Activated CD4-positive, alpha-beta T cell treated with anti-CD3 and anti-CD28 coated beads, Interleukin-2, Interleukin-4, amounts not matched to agents 100 ng/mL and 50 ng/mL, durations not matched to agents 16 hours and 8 hours (primary cell): ENCODE results near the gene PDE7B.
A peak's percentile ranks its signal among the peaks of the same experiment; 100 is the strongest.
"Not testable (repeated sequence)": the region's sequence is repeated elsewhere in the genome, so short reads cannot be mapped to it uniquely, and the experiment has no call there.

Experiments used
- DNase-seq: peaks from one replicate; pipeline ENCODE4 v3.0.0-alpha.2; 2020; ENCODE audit warnings: low spot score

The PDE7B gene

GRCh38 chr6:135850882-135851281 lies 619 bp upstream of the PDE7B start:
- DNase-seq: no peak

GRCh38 chr6:135852746-135853145 lies 1.2 kb downstream of the PDE7B start:
- DNase-seq: no peak

GRCh38 chr6:135853227-135853626 lies 1.7 kb downstream of the PDE7B start:
- DNase-seq: no peak

GRCh38 chr6:135853986-135854385 lies 2.5 kb downstream of the PDE7B start:
- no peak for DNase-seq

GRCh38 chr6:135854799-135855198 lies 3.3 kb downstream of the PDE7B start:
- peak; percentile 13 for DNase-seq

DNA sequence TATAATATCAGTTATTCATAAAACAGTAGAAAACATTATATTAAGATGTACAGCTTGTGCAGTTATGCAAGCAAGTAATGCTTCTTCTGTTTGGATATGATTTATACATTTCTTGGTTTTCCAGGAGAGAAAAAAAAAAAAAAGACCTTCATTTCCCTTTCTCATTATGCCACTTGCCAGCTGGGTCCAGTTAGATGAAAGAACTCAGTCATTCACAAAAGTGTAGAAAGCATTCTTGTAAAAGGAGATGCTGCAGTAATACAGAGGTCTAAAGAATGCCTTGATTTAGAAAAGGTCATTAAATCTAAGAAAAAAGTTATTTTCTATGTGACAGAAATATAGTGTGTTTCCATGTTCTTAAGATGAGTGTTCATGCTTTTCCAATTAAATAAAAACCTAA lies 7.4 kb downstream of the PDE7B start:
- no peak for DNase-seq

- no peak for DNase-seq
Observed at GRCh38 chr6:135860361-135860760, 8.9 kb downstream of the PDE7B start.

DNA sequence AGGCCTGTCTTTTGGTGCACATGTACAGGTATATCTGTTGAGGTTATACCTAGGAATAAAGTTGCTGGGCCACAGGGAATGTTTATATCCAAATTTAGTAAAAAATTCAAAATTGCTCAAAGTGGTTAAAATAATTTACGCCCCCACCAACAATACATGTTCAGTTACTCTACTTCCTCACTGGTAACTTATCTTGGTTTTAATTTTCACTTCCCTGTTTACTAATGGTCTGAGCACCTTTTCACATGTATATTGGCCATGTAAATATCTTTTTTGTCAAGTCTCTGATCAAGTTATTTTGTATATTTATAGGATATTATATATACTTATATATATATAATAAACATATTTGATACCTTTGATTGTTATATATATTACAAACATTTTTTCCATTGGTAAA lies 9.7 kb downstream of the PDE7B start:
- DNase-seq: no peak

DNA sequence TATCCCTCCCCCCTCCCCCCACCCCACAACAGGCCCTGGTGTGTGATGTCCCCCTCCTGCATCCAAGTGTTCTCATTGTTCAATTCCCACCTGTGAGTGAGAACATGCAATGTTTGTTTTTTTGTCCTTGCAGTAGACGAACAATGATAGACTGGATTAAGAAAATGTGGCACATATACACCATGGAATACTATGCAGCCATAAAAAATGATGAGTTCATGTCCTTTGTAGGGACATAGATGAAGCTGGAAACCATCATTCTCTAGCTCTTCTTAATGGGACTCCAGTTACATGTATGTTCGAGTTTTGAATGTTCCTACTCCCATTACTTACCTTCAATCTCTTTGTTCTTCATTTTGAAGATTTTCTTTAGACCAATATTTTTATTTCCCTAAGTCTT lies 13.4 kb downstream of the PDE7B start:
- DNase-seq: not testable (repeated sequence)

GRCh38 chr6:135866445-135867123 lies 15.1 kb downstream of the PDE7B start:
- no peak for DNase-seq

- no peak for DNase-seq
Observed at GRCh38 chr6:135867332-135867731, 15.8 kb downstream of the PDE7B start.

DNA sequence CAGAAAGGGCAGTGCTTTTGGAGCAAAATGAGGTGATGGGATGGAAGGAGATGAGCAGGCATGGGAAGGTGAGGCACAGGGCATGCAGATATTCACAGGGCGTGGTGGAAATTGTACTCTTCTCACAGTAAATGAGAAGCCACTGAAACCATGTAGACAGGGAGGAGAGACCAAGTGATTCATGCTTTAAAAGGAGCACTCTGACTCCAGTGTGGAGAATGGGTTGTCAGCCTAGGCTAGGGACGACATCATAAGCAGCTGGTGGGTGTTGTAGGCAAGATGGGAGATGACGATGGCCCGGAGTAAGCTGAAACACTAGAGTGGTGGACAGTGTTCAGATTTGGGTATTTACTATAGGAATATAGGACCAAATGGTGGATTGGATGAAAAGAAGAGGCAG lies 18.4 kb downstream of the PDE7B start:
- DNase-seq: no peak

DNA sequence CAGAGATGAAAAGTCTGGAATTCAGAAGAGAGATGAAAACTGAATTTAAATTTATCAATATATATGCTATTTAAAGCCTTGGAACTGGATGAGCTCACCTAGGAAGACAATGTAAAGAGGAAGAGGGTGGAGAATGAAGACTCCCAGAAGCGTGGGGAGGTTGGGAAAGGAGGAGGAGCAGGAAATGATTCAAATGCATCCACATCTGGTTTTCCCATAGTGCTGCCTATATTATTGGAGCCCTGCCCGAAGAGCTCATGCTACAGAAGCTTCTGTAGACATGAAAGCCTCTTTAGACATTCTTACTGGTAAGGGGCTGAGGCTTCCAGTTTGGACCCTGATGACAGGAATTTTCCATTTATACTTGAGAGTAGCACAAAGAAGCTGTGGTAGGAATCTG lies 19.2 kb downstream of the PDE7B start:
- DNase-seq: no peak

DNA sequence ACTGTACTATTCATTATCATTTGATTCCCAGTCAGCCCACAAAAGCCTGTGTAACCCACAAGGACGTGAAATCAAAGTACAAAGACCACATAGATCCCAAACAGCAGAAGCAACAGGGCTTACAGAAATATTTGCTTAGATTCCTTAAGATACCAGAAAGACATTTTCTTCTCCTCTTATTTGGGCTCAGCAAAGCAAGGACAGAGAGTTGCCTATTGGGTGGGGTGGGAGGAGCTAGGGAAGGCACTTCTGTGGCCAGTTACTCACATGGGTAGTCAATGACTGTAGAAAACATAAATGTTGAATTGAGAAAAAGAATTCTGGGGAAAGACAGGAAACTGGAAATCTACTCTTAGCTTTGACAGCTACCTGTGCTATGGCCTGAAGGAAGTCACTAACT lies 19.8 kb downstream of the PDE7B start:
- no peak for DNase-seq

GRCh38 chr6:135871878-135872277 lies 20.4 kb downstream of the PDE7B start:
- DNase-seq: no peak

DNA sequence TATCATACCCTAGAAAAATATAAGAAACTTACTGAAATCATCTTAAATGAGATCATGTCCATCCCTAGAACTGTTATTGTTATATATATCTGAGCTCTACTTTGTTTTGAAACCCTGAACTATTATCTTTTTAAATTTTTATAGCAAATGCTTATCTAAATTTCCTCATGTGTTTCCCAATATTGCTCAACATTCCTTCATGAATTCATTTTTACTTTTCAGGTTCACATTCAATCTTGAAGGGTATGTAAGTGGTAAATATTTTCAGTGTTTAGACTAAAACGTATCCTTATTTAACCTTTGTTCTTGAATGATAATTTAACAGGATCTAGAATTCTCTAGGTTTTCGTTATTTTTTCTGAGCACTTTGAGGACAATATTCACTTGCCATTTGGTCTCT lies 23.9 kb downstream of the PDE7B start:
- DNase-seq: no peak

GRCh38 chr6:135876058-135876457 lies 24.6 kb downstream of the PDE7B start:
- no peak for DNase-seq

GRCh38 chr6:135877666-135878065 lies 26.2 kb downstream of the PDE7B start:
- no peak for DNase-seq

GRCh38 chr6:135880066-135880972 lies 28.8 kb downstream of the PDE7B start:
- peak; percentile 70 for DNase-seq

GRCh38 chr6:135883045-135883444 lies 31.5 kb downstream of the PDE7B start:
- no peak for DNase-seq

DNA sequence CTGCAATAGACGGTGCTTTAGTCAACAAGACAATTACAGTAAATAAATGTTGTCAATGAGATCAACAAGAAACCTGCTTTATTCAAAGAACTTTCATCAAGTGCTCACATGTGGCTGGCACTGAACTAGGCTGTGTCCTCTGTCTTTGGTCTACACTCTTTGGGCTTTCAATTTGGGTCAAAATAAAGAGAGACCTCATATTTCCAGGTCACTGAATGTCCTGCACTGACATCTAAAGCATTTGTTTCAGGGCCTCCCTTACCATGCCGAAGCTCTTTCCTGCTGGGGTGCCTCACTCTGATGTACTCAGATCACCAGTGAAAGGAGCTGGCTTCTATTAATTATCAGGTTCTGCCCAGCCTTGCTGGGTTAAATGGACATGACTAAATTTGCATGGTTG lies 32.0 kb downstream of the PDE7B start:
- no peak for DNase-seq

DNA sequence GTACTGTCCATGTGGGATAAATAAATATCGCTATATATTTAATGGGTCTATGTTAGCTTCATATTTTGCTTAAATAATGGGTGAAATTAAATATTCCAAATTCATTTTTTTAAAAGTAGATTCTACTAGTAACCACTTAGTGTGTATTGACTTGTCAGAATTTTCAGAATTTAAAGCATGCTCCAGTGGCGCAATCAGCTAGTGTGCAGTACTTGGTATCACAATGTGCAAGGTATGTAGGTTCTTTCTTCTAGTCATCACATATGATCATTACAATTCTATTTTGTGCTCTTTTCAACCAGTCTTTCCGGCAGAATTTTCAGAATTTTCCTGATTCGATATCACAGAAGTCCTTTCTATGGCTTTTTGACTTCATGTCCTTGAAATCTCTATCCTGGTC lies 32.6 kb downstream of the PDE7B start:
- no peak for DNase-seq

- DNase-seq: no peak
Observed at GRCh38 chr6:135887069-135887468, 35.6 kb downstream of the PDE7B start.

GRCh38 chr6:135888818-135889217 lies 37.3 kb downstream of the PDE7B start:
- DNase-seq: no peak
